Neural progenitor cell (in vitro differentiated cells): ENCODE measurements around the gene HHATL. TPM values are rescaled to one million over a fixed set of nuclear protein-coding genes. Genes with fewer than 3 reads are reported as not detected.

Experiments
- DNase-seq: peaks from one replicate; pipeline ENCODE4 v3.0.0-alpha.2; 2016; ENCODE audit warnings: low spot score
- H2AFZ ChIP-seq: fragments of 200-600 bp; sonication (generic); replicated peaks from 2 replicates; pipeline ENCODE4 v1.6.1; 2016; ENCODE audit warnings: antibody characterized with exemption
- H3F3A ChIP-seq: fragments of 200-600 bp; sonication (generic); 2 replicates; pipeline ENCODE4 v1.6.1; 2016; ENCODE audit warnings: antibody characterized with exemption, low read depth
- H3K27ac ChIP-seq: fragments of 200-600 bp; sonication (generic); 2 replicates; pipeline ENCODE4 v1.5.1; 2016; ENCODE audit warnings: mild to moderate bottlenecking
- H3K27me3 ChIP-seq: fragments of 200-600 bp; sonication (generic); 2 replicates; pipeline ENCODE4 v1.6.1; 2016; ENCODE audit warnings: mild to moderate bottlenecking, moderate library complexity
- H3K36me3 ChIP-seq: fragments of 200-600 bp; sonication (generic); 2 replicates; pipeline ENCODE4 v1.5.1; 2016
- H3K4me1 ChIP-seq: fragments of 200-600 bp; sonication (generic); 2 replicates; pipeline ENCODE4 v1.6.1; 2016; ENCODE audit warnings: mixed run types
- H3K4me2 ChIP-seq: fragments of 200-600 bp; sonication (generic); 2 replicates; pipeline ENCODE4 v1.6.1; 2016
- H3K4me3 ChIP-seq: fragments of 200-600 bp; sonication (generic); 2 replicates; pipeline ENCODE4 v1.5.1; 2016
- H3K79me2 ChIP-seq: fragments of 200-600 bp; sonication (generic); 2 replicates; pipeline ENCODE4 v1.6.1; 2016; ENCODE audit warnings: low read depth
- H3K9ac ChIP-seq: fragments of 200-600 bp; sonication (generic); 2 replicates; pipeline ENCODE4 v1.6.1; 2016
- H3K9me3 ChIP-seq: fragments of 200-600 bp; sonication (generic); 2 replicates; pipeline ENCODE4 v1.5.1; 2016; ENCODE audit warnings: low read depth
- H4K20me1 ChIP-seq: fragments of 200-600 bp; sonication (generic); 2 replicates; pipeline ENCODE4 v1.6.1; 2016; ENCODE audit warnings: low read depth
- H3K27ac Mint-ChIP-seq: 3 replicates; pipeline ENCODE4 v1.8.0; 2021; ENCODE audit warnings: mixed read lengths
- H3K27me3 Mint-ChIP-seq: 2 replicates; pipeline ENCODE4 v1.8.0; 2022; ENCODE audit warnings: low read depth, mild to moderate bottlenecking, inconsistent platforms, moderate library complexity, mixed read lengths; ENCODE audit not compliant: insufficient read depth
- H3K36me3 Mint-ChIP-seq: 3 replicates; pipeline ENCODE4 v1.8.0; 2021; ENCODE audit warnings: mixed read lengths
- H3K4me1 Mint-ChIP-seq: 3 replicates; pipeline ENCODE4 v1.8.0; 2021; ENCODE audit warnings: mixed read lengths
- H3K4me3 Mint-ChIP-seq: 3 replicates; pipeline ENCODE4 v1.8.0; 2021; ENCODE audit warnings: mild to moderate bottlenecking, moderate library complexity, mixed read lengths
- H3K9me3 Mint-ChIP-seq: 3 replicates; pipeline ENCODE4 v1.8.0; 2020; ENCODE audit warnings: mixed read lengths
- EZH2 ChIP-seq: fragments of 200-600 bp; sonication (generic); IDR thresholded peaks from 2 replicates; pipeline ENCODE4 v1.6.1; 2017; ENCODE audit warnings: antibody characterized with exemption, mild to moderate bottlenecking, moderate library complexity
- EZH2phosphoT487 ChIP-seq: fragments of 200-600 bp; sonication (generic); IDR thresholded peaks from 2 replicates; pipeline ENCODE4 v1.6.1; 2017; ENCODE audit warnings: antibody characterized with exemption
- total RNA-seq: library from RNA; depleted of rRNA; stranded (reverse); fragments of >200 nt; gene quantifications from 2 replicates; pipeline ENCODE4 v1.2.3, GENCODE V29; 2015; ENCODE audit warnings: low replicate concordance
- TF ChIP-seq, protein P1 (sequence below): fragments of 200-600 bp; sonication (generic); IDR thresholded peaks from 2 replicates; pipeline ENCODE4 v1.5.1; 2017; ENCODE audit warnings: antibody characterized with exemption, mild to moderate bottlenecking

HHATL gene
- total RNA-seq, 1 donor from 2014 or later, result not detected

DNA sequence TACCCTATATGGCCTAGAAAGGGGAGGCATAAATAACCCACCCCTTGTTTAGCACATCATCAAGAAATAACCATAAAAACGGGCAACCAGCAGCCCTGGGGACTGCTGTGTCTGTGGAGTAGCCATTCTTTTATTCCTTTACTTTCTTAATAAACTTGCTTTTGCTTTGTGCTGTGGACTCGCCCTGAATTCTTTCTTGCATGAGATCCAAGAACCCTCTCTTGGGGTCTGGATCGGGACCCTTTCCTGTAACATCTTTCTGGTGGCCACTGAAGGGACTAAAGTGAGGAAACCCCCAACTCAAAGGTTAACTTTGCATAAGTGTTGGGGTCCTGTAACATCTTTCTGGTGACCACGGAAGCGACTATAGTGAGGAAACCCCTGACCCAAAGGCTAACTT is 15.7 kb upstream of the HHATL start:
- no peaks in the 10 kb centered on the region for H4K20me1 ChIP-seq
- H3F3A ChIP-seq, result peaks cover 3% of the 10 kb centered on the region
- no peak overlapping the region for H3K4me2 ChIP-seq
- H3K9me3 ChIP-seq, result no peaks in the 10 kb centered on the region
- Mint-ChIP-seq H3K9me3 (no peaks in the 10 kb centered on the region), H3K27ac (no peak overlapping the region), H3K4me1 (no peaks in the 10 kb centered on the region), H3K27me3 (peaks cover 3% of the 10 kb centered on the region), H3K36me3 (no peaks in the 10 kb centered on the region), H3K4me3 (no peak overlapping the region)
- H2AFZ ChIP-seq, result no peak overlapping the region
- no peak for DNase-seq
- H3K27me3 ChIP-seq, result no peaks in the 10 kb centered on the region
- no peaks in the 10 kb centered on the region for H3K4me1 ChIP-seq
- TF ChIP-seq EZH2phosphoT487 (no peak), EZH2 (no peak)
- TF ChIP-seq, protein P1, sequence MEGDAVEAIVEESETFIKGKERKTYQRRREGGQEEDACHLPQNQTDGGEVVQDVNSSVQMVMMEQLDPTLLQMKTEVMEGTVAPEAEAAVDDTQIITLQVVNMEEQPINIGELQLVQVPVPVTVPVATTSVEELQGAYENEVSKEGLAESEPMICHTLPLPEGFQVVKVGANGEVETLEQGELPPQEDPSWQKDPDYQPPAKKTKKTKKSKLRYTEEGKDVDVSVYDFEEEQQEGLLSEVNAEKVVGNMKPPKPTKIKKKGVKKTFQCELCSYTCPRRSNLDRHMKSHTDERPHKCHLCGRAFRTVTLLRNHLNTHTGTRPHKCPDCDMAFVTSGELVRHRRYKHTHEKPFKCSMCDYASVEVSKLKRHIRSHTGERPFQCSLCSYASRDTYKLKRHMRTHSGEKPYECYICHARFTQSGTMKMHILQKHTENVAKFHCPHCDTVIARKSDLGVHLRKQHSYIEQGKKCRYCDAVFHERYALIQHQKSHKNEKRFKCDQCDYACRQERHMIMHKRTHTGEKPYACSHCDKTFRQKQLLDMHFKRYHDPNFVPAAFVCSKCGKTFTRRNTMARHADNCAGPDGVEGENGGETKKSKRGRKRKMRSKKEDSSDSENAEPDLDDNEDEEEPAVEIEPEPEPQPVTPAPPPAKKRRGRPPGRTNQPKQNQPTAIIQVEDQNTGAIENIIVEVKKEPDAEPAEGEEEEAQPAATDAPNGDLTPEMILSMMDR, result no peak
- H3K27ac ChIP-seq, result no peak overlapping the region
- H3K4me3 ChIP-seq, result no peak overlapping the region
- no peaks in the 10 kb centered on the region for H3K79me2 ChIP-seq
- H3K9ac ChIP-seq, result no peak overlapping the region
- no peaks in the 10 kb centered on the region for H3K36me3 ChIP-seq

DNA sequence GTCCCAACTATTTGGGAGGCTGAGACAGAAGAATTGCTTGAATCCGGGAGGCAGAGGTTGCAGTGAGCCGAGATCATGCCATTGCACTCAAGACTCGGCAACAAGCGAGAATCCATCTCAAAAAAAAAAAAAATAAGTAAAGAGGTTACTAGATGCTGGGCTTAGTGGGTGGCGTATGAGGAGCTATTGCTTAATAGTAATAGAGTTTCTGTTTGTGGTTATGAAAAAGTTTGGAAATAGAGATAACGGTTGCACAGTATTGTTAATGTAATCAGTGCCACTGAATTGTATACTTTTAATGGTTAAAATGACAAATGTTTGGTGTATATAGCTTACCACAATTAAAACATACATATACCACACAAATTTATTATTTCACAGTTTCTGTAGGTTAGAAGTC is 14.7 kb upstream of the HHATL start:
- H3K79me2 ChIP-seq, result no peaks in the 10 kb centered on the region
- no peak overlapping the region for H3K4me3 ChIP-seq
- no peak overlapping the region for H2AFZ ChIP-seq
- peaks cover 3% of the 10 kb centered on the region for H3F3A ChIP-seq
- no peak overlapping the region for H3K9ac ChIP-seq
- no peaks in the 10 kb centered on the region for H3K27me3 ChIP-seq
- TF ChIP-seq EZH2, result no peak
- no peak for TF ChIP-seq EZH2phosphoT487
- TF ChIP-seq, protein P1, result no peak
- no peaks in the 10 kb centered on the region for H4K20me1 ChIP-seq
- no peaks in the 10 kb centered on the region for H3K9me3 Mint-ChIP-seq
- no peak overlapping the region for H3K27ac Mint-ChIP-seq
- H3K36me3 Mint-ChIP-seq, result no peaks in the 10 kb centered on the region
- H3K9me3 ChIP-seq, result no peaks in the 10 kb centered on the region
- no peaks in the 10 kb centered on the region for H3K4me1 Mint-ChIP-seq
- DNase-seq, result no peak
- H3K4me3 Mint-ChIP-seq, result no peak overlapping the region
- no peaks in the 10 kb centered on the region for H3K4me1 ChIP-seq
- no peak overlapping the region for H3K4me2 ChIP-seq
- peaks cover 3% of the 10 kb centered on the region for H3K27me3 Mint-ChIP-seq
- H3K27ac ChIP-seq, result no peak overlapping the region
- no peaks in the 10 kb centered on the region for H3K36me3 ChIP-seq

DNA sequence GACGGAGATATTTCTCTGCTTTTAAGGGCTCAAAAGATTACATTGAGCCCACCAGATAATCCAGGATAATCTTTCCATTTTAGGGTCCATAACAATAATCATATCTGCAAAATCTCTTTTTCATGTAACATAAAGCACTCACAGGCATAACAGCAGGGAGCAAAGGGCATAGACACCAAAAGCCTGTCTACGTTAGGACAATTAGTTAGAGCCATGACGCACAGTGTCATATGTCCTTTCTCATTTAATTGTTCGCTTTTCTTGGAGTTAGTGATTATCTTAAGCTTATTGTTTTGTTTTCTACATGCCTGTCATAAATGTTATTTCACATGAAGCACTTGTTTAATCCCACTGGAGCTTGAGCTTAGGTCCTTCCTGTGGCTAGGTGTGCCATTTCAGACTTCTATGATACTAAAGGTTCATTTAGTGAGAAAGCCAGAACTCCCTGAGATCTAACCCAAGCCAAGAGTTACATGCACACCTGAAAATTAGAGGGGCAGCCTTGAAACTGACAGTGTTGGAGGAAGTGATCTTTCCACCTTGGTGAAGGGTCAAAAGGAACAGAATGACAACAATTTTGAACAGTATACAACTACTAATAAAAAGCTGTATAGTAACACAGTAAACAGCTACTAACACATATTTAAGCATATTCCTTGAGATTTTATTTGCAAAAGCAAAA is 11.7 kb upstream of the HHATL start:
- Histone ChIP-seq H3K27me3 (no peaks in the 10 kb centered on the region), H4K20me1 (no peaks in the 10 kb centered on the region), H3K79me2 (no peaks in the 10 kb centered on the region), H3K4me1 (no peaks in the 10 kb centered on the region), H3K36me3 (no peaks in the 10 kb centered on the region), H3K9me3 (no peaks in the 10 kb centered on the region), H3K27ac (no peak overlapping the region), H3K4me2 (no peak overlapping the region), H3K9ac (no peak overlapping the region), H3F3A (peaks cover 3% of the 10 kb centered on the region), H3K4me3 (no peak overlapping the region), H2AFZ (no peak overlapping the region)
- Mint-ChIP-seq H3K36me3 (no peaks in the 10 kb centered on the region), H3K27me3 (peaks cover 4% of the 10 kb centered on the region), H3K27ac (no peak overlapping the region), H3K9me3 (no peaks in the 10 kb centered on the region), H3K4me1 (no peaks in the 10 kb centered on the region), H3K4me3 (no peak overlapping the region)
- no peak for DNase-seq
- TF ChIP-seq, protein P1, result no peak
- TF ChIP-seq EZH2phosphoT487 (no peak), EZH2 (no peak)
